ENCODE results near the gene CCDC12.
A peak's percentile ranks its signal among the peaks of the same experiment; 100 is the strongest.

The CCDC12 gene

DNA sequence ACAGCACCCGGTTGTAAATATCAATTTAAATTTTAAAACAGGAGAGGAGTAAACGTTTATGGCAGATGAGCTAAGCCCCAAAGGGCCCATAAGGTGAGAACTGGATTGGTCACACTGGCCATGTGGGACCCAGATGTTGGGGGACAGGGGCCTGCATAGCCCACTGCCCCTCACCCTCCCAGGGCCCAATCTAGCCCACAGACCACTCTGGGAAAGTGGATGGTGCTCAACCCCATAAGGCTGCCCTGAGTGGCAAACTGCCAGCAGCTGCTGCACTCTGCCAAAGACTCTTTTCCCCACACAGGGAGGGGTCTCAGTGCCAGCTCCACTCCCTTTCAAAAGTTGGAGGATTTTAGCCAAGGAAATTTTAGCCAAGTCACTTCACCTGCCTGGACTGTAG lies 42.5 kb downstream of the CCDC12 start:
- no peaks in the 10 kb centered on the region for H3K27me3 ChIP-seq
- no peaks in the 10 kb centered on the region for H3K36me3 ChIP-seq
- H3K4me1 ChIP-seq (ENCODE audit: control insufficient read depth in 1 of 2, insufficient read depth in 1 of 2, low read depth in 1 of 2, low read length in 1 of 2): peaks cover 97 to 100% of the 10 kb centered on the region in 2 experiments
- no peak overlapping the region for H3K4me3 ChIP-seq (ENCODE audit: low read depth in 1 of 2, low read length in 1 of 2)
- H3K27ac ChIP-seq: peak overlapping the region; percentile 83
- TF ChIP-seq, protein P1, sequence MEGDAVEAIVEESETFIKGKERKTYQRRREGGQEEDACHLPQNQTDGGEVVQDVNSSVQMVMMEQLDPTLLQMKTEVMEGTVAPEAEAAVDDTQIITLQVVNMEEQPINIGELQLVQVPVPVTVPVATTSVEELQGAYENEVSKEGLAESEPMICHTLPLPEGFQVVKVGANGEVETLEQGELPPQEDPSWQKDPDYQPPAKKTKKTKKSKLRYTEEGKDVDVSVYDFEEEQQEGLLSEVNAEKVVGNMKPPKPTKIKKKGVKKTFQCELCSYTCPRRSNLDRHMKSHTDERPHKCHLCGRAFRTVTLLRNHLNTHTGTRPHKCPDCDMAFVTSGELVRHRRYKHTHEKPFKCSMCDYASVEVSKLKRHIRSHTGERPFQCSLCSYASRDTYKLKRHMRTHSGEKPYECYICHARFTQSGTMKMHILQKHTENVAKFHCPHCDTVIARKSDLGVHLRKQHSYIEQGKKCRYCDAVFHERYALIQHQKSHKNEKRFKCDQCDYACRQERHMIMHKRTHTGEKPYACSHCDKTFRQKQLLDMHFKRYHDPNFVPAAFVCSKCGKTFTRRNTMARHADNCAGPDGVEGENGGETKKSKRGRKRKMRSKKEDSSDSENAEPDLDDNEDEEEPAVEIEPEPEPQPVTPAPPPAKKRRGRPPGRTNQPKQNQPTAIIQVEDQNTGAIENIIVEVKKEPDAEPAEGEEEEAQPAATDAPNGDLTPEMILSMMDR (IDR thresholded peaks at IDR 0.05): no peak
- no peaks in the 10 kb centered on the region for H3K9me3 ChIP-seq

DNA sequence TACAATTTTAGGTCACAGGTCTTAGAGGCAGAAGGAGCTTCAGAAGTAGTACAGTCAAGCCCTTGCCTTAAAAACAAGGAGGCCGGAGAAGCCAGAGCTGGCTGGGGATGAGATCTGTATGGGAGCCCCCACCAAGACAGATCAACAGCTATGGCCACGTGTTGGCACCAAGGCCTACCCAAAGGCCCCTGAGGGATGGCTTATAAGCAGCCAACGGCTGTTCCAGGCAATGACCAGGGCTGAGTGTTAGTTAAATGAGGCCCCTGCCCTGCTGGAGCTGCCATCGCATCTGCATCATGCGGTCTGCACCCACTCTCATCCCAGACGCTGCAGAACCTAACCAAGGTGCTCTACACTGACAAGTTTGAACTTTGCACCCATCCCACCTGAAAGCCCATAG lies 43.3 kb downstream of the CCDC12 start:
- Histone ChIP-seq H3K9me3 (no peaks in the 10 kb centered on the region), H3K27ac (peak overlapping the region; percentile 86), H3K4me1 (ENCODE audit: control insufficient read depth in 1 of 2, insufficient read depth in 1 of 2, low read depth in 1 of 2, low read length in 1 of 2) (peaks cover 97 to 100% of the 10 kb centered on the region in 2 experiments), H3K36me3 (no peaks in the 10 kb centered on the region), H3K4me3 (ENCODE audit: low read depth in 1 of 2, low read length in 1 of 2) (no peak overlapping the region), H3K27me3 (no peaks in the 10 kb centered on the region)
- TF ChIP-seq, protein P1 (IDR thresholded peaks at IDR 0.05): no peak

DNA sequence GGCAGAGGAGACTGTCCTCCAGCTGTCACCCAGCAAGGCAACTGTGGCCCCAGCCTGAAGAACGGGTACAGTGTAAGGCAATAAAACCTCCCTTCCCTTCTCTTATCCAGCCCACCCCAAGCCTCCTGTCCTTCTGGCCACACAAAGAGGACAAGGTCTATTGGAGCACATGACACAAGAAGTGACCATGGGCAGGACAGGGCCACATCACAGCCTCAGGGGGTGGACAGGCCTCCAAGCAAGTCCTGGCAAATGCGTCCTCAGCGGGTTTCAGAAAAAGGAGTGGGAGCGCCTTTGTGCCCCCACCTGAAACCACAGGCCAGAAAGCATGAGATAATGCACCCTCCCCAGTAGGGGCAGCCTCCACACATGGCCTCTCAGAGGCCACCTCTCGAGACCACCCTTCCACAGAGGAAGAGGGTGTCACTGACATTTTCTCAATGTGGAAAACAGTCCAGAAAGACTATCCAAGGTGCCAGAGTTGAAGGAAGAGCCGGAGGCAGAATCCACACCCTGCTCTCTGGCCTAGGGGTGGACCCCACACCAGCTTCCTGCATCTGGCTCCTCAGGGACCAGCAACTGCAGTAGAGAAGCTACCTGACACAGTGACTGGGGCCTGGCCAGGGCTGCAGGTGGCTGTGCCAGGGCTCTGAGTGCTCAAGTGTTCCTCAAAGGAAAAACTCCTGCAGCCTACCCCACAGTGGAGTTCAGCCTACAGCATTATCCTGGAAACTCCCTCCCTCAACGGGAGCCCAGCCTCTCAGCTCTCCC lies 43.9 kb downstream of the CCDC12 start:
- H3K4me3 ChIP-seq (ENCODE audit: low read depth in 1 of 2, low read length in 1 of 2): peak overlapping the region in 1 of 2 experiments; percentile 50

DNA sequence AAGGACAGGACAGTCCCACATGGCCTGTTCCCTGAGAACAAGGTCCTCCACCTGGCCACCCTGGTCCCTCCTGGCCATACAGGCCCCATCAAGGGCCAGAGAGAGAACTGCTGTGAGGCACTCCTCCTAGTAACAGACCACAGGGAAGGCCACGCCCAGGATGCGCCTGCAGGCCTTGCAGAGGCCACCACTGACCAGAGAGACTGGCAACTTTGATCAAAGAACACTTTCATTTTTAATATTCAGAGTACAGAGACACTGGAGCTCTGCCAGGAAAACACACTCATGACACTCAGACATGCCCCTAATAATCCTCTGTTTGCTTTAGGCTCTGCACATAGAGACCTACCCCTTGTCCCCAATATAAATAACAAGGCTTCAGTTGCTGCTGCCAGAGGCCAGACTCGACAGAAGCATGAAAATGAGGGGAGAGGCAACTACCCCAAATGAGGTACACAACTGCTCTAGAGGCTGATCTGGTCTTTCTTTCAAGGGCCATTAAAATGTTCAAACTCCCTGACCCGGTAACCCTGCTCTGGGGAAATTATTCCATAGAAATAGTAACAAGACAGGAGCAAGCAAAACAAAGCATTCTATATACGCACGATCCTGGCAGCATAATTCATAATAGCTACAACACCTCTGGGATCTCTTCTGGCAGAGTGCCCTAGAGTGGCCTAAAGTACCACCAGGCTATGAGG lies 44.8 kb downstream of the CCDC12 start:
- peak overlapping the region; percentile 37 to 50 for H3K4me3 ChIP-seq (ENCODE audit: low read depth in 1 of 2, low read length in 1 of 2)
- H3K27ac ChIP-seq: peak overlapping the region; percentile 86
- TF ChIP-seq, protein P1 (IDR thresholded peaks at IDR 0.05): peak; percentile 21
- no peaks in the 10 kb centered on the region for H3K9me3 ChIP-seq
- H3K4me1 ChIP-seq (ENCODE audit: control insufficient read depth in 1 of 2, insufficient read depth in 1 of 2, low read depth in 1 of 2, low read length in 1 of 2): peaks cover 97 to 100% of the 10 kb centered on the region in 2 experiments
- no peaks in the 10 kb centered on the region for H3K36me3 ChIP-seq
- H3K27me3 ChIP-seq: no peaks in the 10 kb centered on the region

More for the DNA sequence above, 43.9 kb downstream of the CCDC12 start:
- Histone ChIP-seq H3K27ac (peak overlapping the region; percentile 86), H3K9me3 (no peaks in the 10 kb centered on the region), H3K4me1 (ENCODE audit: control insufficient read depth in 1 of 2, insufficient read depth in 1 of 2, low read depth in 1 of 2, low read length in 1 of 2) (peaks cover 97 to 100% of the 10 kb centered on the region in 2 experiments), H3K27me3 (no peaks in the 10 kb centered on the region), H3K36me3 (no peaks in the 10 kb centered on the region)
- TF ChIP-seq, protein P1 (IDR thresholded peaks at IDR 0.05): no peak

DNA sequence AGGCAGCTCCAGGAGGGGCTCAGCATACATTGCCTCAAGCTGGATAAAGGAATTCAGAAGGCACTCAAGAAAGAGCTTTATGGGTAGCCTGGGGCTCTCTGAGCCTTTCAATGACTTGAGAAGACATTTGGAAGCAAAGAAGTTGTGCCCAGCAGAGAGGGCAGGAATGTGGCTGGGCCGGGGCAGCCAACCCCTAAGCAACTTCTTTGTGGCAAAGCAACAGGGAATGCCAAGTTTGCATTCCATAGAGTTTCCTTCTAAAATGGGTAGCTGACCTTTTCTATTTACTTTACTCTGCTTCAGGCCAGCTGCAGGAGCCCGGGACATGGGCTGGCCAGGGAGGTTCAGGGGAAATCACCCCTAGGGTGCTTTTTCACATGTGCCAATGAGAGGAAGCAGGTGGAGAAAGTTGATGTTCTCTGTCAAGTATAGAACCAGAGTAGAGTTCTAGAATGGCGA lies 45.6 kb downstream of the CCDC12 start:
- Histone ChIP-seq H3K4me1 (ENCODE audit: control insufficient read depth in 1 of 2, insufficient read depth in 1 of 2, low read depth in 1 of 2, low read length in 1 of 2) (peaks cover 97 to 100% of the 10 kb centered on the region in 2 experiments), H3K36me3 (no peaks in the 10 kb centered on the region), H3K9me3 (no peaks in the 10 kb centered on the region), H3K27me3 (no peaks in the 10 kb centered on the region), H3K27ac (peak overlapping the region; percentile 86), H3K4me3 (ENCODE audit: low read depth in 1 of 2, low read length in 1 of 2) (peak overlapping the region; percentile 37 to 50)
- TF ChIP-seq, protein P1 (IDR thresholded peaks at IDR 0.05): no peak
